HG03097 (cell line): ENCODE results near the gene EIF4A3.

Experiments used
- ATAC-seq: cut with Tn5 transposase; IDR thresholded peaks from one replicate; pipeline ENCODE4 v1.9.1; 2021; ENCODE audit not compliant: unreplicated experiment, low FRiP score

The EIF4A3 gene

DNA sequence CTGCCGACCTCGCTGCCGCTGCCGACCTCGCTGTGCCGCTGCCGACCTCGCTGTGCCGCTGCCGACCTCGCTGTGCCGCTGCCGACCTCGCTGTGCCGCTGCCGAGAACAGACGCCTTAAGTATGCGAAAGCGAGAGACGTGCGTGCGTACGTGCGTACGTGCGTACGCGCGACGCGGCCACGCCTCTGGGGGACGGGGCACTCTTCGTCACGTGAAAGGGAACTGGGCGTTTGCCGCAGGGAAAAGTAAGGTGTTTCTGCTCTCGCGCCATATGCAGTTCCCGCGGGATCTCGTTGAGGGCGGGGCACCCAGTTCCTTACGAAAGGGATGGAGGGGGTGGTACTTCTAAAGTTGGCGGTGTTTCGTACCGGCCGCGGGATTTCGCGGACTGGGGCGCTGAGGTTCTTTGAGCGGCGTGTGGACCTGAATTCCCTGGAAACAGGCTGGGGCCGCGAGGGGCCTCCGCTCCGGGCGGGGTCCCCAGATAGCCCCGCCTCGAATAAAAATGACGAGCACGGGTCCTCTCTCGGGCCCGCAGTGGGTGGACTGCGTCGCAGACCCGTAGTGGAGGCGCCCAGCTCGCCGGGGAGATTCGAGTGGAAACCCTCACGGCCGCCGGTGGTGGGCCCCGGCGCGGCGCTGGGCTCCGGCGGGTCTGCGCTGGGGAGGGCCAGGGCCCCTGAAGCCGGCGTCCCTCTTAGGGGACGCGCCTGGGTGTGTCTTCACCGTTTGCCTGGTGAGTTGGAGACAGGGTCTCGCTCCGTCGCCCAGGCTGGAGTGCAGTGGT is at the start of gene EIF4A3:
Gene EIF4A3 (minus strand): TSS at position 94 of the 788 bp plus-strand sequence. CDS start 167 bp downstream, outside the sequence.
- ATAC-seq = peak; percentile 90

DNA sequence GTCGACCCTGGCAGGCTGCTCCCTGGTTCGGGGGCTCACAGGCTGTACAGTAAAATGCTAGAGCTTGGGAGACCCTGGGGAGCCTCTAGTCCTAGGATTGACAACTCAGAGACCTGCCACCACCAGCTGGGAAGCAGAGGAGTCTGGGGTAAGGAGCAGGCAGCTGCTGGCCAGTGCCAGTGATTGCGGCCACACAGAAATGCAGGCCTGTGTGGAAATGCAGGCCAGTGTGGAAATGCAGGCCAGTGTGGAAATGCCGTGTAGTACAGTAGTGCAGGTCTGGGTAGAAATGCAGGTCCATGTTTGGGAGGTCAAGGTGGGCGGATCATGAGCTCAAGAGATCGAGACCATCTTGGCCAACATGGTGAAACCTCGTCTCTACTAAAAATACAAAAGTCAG is 49.7 kb upstream of the EIF4A3 start:
- ATAC-seq = no peak

DNA sequence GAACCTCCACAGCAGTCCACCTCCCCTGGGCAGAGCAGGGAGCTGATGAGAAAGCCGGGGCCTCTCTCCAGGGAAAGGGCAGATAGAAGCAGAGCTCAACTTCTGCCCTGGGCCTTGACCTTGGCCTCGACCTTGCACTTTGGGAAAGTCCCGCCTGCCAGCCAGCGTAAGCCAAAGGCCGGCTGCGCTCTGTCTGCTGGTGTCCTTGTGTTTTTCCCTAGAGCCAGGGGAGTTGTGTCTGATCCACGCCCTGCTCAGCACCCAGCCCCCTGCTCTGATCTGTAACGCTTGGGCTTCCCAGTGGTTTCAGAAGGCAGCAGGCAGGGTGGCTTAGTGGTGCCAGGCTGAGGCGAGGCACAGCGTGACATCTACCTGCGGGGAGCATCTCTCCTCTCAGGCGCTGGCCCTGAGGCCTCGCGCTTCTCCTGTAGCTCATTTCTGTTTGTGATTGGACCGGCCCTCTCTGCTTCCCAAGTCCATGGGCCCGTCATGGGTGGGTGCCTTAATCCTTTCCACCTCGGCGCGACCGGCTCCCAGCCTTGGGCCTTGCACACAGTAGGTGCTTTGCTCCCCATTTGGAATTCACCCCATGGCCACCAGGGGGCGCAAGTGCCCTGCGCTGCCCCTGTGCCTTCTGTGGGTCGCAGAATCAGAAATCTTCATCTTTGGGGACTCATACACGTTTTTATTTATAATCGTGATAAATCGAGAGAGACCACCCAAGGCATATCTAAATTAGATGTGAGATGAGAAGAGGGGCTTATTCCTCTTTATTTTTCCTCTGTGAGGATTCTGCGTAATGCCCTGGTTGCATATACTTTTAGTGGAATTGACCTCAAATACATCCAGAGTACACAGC is 49.0 kb upstream of the EIF4A3 start:
- ATAC-seq = no peak

DNA sequence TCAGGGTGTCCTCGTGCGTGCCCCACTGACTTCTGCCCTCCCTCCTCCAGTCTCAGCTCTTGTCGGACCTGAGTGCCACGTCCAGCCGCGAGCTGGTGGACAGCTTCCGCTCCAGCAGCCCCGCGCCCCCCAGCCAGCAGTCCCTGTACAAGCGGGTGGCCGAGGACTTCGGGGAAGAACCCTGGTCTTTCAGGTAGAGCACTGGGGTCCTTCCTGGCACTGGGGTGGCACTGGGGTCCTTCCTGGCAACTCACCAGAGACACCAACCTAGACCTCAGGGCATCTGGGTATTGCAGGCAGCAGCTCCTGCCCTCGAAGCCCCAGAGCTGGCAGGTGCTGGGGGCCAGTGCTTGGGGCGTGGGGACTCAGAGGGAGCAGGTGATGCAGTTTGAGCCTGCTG is 48.2 kb upstream of the EIF4A3 start:
- ATAC-seq = no peak

DNA sequence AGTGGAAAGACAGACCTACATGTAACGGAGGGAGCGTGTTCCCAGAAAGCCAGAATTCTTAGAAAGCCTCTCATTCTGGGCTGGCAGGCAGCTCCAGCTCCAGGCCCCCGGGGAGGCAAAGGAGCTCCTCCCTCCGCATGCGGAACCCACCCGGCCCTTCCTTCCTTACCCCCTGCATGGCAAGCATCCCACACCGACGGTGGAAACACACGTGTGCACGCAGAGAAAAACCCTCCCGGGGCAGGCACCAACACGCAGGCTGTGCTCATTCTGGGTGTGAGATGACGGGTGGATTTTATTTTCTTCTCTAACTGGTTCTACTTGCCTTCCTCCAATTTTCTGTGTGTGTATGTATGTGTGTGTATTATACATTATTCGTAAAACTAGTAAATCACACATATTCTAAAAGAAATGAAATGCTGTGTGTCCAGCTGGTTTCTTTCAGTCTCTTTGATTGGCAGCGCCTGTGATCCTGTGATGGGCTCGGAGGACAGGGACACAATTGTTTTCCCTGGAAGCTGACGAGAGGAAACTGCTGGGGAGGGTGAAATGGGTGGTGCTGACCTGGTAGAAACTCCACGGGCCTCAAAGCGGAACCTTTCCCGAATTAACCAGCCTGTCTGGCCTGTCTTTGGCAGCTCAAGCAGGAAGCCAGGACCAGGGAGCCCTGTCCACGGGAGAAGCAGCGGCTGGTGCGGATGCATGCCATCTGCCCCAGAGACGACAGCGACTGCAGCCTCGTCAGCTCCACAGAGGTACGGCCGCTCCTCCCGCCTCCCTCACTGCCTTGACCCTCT is 45.1 kb upstream of the EIF4A3 start:
- no peak for ATAC-seq

DNA sequence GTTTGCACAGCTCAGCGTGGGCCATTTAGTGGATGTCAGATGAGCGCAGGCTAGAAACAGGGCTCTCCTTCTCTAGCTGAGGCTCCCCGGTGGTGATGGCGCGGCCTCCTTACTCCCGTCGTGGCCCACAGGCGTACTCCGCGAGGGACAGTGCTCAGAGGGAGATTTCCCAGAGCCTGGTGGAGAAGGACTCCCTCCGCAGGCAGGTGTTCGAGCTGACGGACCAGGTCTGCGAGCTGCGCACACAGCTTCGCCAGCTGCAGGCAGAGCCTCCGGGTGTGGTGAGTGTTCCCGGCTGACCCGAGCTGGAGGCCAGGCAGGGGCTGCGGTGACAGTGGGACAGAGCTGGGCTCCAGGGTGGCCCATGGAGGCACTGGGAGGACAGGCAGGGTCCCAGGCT is 44.3 kb upstream of the EIF4A3 start:
- no peak for ATAC-seq

DNA sequence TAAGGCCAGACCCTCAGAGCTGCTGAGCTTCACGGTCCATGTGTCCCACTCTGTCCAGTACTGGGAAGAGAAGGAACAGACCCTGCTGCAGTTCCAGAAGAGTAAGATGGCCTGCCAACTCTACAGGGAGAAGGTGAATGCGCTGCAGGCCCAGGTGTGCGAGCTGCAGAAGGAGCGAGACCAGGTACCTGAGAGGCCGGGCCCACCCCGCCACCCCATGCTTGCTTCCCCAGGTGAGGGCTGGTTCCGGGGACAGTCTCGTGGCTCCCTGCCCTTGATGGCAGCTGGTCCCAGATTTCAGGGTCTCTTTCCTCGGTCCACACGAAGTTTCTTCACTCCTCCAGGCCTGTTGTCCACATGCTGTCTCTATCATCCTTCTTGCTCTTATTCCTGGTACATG is 43.8 kb upstream of the EIF4A3 start:
- ATAC-seq = no peak

DNA sequence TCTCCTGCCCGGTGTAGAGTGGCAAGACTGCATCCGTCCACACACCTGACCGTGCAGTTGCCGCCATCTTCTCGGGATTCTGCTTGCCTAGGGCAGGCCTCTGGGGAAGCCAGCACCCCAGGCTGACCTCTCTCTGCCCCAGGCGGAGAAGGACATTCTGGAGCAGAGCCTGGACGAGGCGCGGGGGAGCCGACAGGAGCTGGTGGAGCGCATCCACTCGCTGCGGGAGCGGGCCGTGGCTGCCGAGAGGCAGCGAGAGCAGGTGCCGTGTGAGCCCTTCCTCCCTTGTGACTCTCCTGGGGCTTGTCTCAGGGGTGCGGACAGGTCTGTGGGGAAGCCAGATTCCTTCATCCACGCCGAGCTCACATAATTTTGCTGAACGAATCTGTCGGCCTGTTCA is 42.7 kb upstream of the EIF4A3 start:
- ATAC-seq = no peak

DNA sequence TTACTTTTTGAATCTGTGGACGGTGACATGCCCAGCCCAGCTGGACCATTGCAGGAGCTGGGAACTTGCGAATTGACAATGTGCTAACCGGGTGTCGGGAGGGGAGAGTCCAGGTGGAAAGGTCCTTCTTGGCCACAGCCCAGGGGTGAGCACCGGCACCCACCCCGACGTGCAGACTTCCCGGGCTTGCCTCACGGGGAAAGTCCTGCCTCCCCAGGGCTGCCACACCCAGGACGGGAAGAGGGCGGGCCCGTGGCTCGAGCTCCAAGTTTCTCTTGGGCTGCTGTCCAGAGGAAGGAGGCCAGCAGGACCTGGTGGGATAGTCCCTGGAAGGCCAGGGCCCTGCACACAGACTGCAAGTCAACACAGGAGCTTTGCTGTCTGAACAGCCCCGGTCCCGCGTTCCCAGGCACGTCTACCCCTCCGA is 40.6 kb upstream of the EIF4A3 start:
- ATAC-seq = no peak

DNA sequence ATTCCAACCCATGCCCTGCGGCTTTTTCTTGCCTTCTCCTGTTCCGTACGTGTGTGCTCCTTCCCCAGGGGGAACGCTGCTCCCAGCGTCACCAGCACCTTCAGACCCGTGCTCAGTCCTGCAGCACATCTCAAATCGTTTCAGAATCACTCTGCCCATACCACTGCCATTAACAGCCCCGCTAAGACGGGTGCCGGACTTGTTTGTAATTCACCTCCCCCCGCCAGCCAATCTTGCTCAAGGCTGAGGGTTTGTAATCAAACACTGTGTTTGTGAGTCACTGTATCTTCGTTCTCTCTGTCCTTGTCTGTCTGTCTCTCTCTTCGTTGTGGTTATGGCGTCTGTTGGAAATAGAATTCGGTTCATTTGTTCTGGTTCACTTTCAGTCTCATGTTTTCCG is 40.2 kb upstream of the EIF4A3 start:
- no peak for ATAC-seq

DNA sequence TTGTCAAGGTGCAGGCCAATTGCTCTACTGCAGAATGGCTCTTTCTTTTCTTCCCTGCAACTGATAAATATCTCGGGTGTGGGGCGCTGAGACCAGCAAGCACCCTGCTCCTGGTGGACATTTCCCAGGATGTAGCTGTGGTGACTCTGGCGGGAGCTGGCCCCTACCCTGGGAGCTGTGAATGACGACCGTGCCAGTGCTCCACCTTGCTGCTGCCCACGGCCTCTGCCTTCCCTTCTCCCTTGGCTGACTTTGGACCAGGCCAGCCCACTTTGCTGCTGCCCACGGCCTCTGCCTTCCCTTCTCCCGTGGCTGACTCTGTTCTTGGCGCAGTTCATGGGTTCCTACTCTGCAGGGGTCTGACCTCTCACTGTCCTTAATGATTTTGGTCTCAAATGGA is 39.0 kb upstream of the EIF4A3 start:
- ATAC-seq = no peak

DNA sequence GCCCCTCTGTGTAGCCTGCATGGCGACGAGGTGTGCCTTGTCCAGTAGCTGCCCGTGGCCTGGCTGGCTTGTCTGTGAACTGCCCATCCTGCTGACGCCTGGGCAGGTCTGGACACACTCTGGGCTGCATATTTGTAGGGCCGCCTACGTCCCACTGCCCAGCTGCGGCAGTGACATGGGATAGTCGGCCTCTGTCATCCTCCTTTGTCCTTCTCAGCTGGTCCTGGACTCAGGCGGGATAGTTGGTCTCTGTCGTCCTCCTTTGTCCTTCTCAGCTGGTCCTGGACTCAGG is 37.4 kb upstream of the EIF4A3 start:
- no peak for ATAC-seq

DNA sequence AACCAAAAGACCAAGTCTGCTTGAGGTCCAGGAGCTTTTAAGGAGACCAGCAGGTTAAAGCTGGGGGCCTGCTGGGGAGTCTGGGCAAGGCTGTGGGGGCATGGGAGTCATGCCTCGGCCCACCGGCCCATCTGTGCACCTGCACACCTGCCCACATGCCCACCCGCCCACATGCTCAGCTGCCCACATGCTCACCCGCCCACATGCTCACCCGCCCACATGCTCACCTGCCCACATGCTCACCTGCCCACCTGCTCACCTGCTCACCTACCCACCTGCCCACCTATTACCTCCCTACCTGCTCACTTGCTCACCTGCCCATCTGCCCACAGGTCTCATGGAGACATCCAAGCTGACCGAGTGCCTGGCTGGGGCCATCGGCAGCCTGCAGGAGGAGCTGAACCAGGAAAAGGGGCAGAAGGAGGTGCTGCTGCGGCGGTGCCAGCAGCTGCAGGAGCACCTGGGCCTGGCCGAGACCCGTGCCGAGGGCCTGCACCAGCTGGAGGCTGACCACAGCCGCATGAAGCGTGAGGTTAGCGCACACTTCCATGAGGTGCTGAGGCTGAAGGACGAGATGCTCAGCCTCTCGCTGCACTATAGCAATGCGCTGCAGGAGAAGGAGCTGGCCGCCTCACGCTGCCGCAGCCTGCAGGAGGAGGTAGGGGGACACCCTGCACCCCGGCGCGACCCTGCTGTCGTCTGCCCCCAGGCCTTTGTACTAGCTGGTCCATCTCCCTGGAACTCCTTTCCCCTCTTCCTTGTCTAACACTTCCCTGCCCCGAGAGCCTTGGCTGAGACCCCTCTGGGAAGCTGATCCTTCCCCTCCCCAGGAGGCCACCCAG is 36.9 kb upstream of the EIF4A3 start:
- no peak for ATAC-seq

DNA sequence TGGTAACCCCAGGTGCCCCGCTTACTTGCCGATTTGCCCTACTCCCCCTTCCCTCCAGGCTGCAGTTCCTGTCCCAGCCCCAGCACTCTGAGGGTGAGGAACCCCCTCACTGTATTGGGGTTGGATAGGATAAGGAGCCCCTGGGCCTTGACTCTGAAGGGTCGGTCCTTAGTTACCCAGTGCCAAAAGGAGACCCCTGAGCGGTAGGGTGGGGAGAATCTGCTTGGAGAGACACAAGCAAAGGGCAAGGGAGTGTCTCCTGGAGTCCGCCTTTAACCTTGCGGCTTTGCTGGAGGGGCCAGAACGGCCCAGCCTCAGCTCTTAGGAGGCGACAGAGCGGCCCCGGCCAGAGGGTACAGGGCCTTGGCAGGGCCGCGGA is 35.9 kb upstream of the EIF4A3 start:
- no peak for ATAC-seq

DNA sequence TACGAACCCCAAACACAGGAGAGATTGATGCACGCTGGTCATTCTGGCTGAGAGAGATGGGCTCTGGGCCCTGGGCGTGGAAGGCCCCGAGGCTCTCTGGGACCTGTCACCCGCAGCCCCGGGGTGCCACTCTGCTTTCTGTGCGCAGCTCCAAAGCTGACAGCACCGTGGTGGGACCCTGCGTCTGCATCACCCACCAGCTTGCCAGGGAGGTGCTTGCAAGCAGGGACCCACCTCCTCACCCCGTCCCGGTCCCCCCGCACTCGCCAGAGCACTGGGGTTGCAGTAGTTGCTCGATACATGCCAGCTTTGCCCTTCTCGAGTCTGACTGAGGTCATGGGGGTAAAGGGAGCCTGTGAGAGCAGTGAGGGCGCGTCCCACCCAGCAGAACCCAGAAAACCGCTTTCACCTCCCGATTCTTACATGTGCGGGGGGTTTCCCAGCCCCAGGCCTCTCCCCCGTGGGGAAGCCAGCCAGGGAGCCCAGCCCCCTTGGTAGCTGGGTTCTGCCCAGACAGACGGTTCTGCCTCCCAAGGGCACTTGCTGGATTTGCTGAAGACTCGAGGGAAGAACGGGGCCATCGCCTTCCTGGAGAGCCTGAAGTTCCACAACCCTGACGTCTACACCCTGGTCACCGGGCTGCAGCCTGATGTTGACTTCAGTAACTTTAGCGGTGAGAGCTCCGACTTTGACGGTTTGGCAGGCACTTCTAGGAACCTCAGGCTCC is 35.4 kb upstream of the EIF4A3 start:
- ATAC-seq = no peak

DNA sequence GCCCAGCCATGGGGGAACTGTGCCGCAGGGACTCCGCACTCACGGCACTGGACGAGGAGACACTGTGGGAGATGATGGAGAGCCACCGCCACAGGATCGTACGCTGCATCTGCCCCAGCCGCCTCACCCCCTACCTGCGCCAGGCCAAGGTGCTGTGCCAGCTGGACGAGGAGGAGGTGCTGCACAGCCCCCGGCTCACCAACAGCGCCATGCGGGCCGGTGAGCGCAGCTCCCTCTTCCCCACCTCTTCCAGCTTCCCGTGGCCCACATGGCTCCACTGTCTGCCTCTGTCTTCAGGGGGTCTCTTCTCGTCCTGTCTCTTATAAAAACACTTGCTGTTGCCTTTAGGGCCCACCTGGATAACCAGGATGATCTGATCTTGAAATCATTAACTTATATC is 34.5 kb upstream of the EIF4A3 start:
- ATAC-seq = no peak

DNA sequence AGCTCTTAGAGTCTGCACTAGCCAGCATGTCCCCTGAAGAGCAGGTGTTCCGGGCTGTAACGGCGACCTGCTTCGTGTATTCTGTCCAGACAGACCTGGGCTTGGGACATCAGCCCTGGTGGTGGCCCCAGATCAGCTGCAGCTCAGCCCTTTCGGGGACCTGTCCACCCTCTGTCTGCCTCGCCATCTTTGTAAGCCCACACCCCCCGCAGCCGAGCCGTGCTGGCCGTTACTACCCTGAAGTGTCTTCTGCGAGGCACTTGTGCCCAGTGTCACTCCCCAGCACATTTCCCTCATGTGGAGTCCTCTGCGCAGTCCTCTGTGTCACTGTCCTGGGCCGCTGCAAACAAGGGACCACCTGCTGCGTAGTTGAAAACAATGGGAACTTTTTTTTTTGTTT is 33.3 kb upstream of the EIF4A3 start:
- ATAC-seq = no peak

DNA sequence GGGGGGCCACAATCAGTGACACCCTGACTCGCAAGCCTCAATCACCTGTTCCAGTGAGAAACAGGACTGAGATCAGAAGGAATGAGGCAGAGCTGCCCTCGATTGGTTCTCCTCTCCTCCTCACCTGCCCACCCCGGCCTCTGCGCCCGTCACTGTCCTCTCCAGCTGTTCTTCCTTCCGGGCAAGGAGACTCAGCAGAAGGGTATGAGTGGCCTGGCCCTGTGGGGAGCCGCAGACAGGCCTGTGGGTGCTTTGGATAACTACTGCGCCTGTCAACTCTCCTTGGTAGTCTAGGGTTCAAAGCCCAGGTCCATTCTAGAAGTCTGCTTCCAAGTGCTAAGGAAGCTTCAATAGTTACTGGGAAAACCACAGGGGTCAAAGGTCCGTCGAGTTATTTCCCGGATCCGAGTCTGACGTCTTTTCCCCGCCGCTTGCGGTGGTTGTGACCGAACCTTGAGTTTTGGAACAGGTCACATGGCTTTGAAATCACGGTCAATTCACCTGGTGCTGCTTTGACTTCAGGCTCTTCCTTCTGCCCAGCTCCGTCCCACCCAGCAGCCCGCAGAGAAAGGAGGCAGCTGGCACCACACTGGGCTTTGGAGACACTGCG is 31.2 kb upstream of the EIF4A3 start:
- no peak for ATAC-seq

DNA sequence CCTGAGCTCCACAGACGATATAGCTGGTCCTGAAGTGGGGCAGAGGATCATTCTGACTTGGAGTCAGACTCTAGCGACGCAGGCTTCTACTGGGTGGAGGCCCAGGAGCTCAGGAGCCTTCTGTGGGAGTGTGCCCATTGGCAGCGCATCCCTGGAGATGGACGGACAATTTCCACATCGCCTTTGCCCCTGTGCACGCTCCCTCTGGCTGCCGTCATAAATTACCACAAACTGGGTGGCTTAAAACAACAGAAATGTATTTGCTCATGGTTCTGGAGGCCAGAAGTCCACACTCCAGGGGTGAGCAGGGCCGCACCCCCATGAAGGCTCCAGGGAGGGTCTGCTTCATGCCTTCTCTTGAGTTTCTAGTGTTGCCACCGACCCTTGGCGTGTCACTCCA is 29.8 kb upstream of the EIF4A3 start:
- no peak for ATAC-seq
